OCI-LY1 (cell line): ENCODE measurements around the gene CCND2.

Experiments
- H2AFZ ChIP-seq: fragments of 200-600 bp; sonication (generic), shearing (Covaris generic); 2 replicates; pipeline ENCODE4 v1.6.0; 2014; ENCODE audit warnings: antibody characterized with exemption, mild to moderate bottlenecking, low read length
- H3F3A ChIP-seq: fragments of 200-600 bp; sonication (generic), shearing (Covaris generic); 2 replicates; pipeline ENCODE4 v1.6.0; 2014; ENCODE audit warnings: mild to moderate bottlenecking, antibody characterized with exemption, low read length, moderate library complexity; ENCODE audit not compliant: insufficient read depth
- H3K27ac ChIP-seq: fragments of 200-600 bp; sonication (generic); 2 replicates; pipeline ENCODE4 v1.5.1; 2014; ENCODE audit warnings: low read length, mixed run types, mild to moderate bottlenecking, low read depth; ENCODE audit not compliant: poor library complexity, severe bottlenecking
- H3K27me3 ChIP-seq: fragments of 200-600 bp; sonication (generic); 2 replicates; pipeline ENCODE4 v1.6.0; 2014; ENCODE audit warnings: antibody characterized with exemption, mild to moderate bottlenecking, low read length, moderate library complexity; ENCODE audit not compliant: insufficient read depth
- H3K36me3 ChIP-seq: fragments of 200-600 bp; sonication (generic); 2 replicates; pipeline ENCODE4 v1.6.1; 2014; ENCODE audit warnings: mild to moderate bottlenecking, antibody characterized with exemption, low read length, moderate library complexity, mixed read lengths; ENCODE audit not compliant: insufficient read depth
- H3K4me1 ChIP-seq: fragments of 200-600 bp; sonication (generic); 2 replicates; pipeline ENCODE4 v1.5.1; 2014; ENCODE audit warnings: mild to moderate bottlenecking, low read length, moderate library complexity; ENCODE audit not compliant: insufficient read depth, severe bottlenecking
- H3K4me2 ChIP-seq: fragments of 200-600 bp; sonication (generic), shearing (Covaris generic); 2 replicates; pipeline ENCODE4 v1.6.1; 2014; ENCODE audit warnings: low read length
- H3K4me3 ChIP-seq: fragments of 200-600 bp; sonication (generic); 2 replicates; pipeline ENCODE4 v1.5.1; 2014; ENCODE audit warnings: low read length, low read depth, mild to moderate bottlenecking, mixed read lengths; ENCODE audit not compliant: poor library complexity, severe bottlenecking
- H3K79me2 ChIP-seq: fragments of 200-600 bp; shearing (Covaris generic); 2 replicates; pipeline ENCODE4 v1.6.1; 2016; ENCODE audit warnings: mixed run types, low read length, mixed read lengths; ENCODE audit not compliant: insufficient read depth
- H3K9ac ChIP-seq: fragments of 200-600 bp; sonication (generic), shearing (Covaris generic); 2 replicates; pipeline ENCODE4 v1.6.1; 2014; ENCODE audit warnings: mild to moderate bottlenecking, low read length, mixed read lengths
- H3K9me2 ChIP-seq: fragments of 200-600 bp; sonication (generic), shearing (Covaris generic); 2 replicates; pipeline ENCODE4 v1.6.1; 2014; ENCODE audit warnings: low read depth, mild to moderate bottlenecking, low read length, mixed read lengths
- H3K9me3 ChIP-seq: fragments of 200-600 bp; shearing (Covaris generic); 2 replicates; pipeline ENCODE4 v1.6.1; 2014; ENCODE audit warnings: low read length, mixed read lengths
- H4K20me1 ChIP-seq: fragments of 200-600 bp; sonication (generic), shearing (Covaris generic); 2 replicates; pipeline ENCODE4 v1.6.0; 2016; ENCODE audit warnings: mild to moderate bottlenecking, low read length; ENCODE audit not compliant: insufficient read depth
- EZH2 ChIP-seq: fragments of 200-600 bp; sonication (generic), shearing (Covaris generic); IDR thresholded peaks from 2 replicates; pipeline ENCODE4 v1.8.0; 2017; ENCODE audit warnings: borderline replicate concordance, mixed run types, mild to moderate bottlenecking, antibody characterized with exemption, low read length, moderate library complexity, mixed read lengths
- TF ChIP-seq, protein P1 (sequence below): fragments of 200-600 bp; sonication (generic), shearing (Covaris generic); IDR thresholded peaks from 2 replicates; pipeline ENCODE4 v1.5.1; 2017; ENCODE audit warnings: mild to moderate bottlenecking, antibody characterized with exemption, low read length, moderate library complexity, mixed read lengths

Gene CCND2

DNA sequence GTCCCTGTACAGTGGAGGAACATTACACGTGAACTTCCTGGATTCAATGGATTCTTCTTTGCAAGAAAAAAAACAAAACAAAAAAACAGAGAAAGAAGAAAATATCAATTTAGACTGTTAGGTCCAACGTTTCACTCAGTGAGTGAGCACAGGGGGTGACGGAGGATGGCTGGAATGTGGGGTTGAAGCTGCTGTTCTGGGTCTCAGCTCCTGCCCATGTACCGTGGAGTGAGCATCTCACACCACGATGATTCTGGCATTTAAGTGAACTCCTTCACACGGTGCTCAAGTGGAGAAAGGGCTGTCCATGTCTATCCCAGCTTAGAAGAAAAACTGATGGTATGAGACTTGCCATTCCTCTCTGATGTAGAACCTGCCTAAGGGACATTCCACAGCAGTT is 23.2 kb downstream of the CCND2 start:
- Histone ChIP-seq H3K27me3 (no peaks in the 10 kb centered on the region; the same call in 1 of the 2 replicates), H3K79me2 (no peaks in the 10 kb centered on the region)

DNA sequence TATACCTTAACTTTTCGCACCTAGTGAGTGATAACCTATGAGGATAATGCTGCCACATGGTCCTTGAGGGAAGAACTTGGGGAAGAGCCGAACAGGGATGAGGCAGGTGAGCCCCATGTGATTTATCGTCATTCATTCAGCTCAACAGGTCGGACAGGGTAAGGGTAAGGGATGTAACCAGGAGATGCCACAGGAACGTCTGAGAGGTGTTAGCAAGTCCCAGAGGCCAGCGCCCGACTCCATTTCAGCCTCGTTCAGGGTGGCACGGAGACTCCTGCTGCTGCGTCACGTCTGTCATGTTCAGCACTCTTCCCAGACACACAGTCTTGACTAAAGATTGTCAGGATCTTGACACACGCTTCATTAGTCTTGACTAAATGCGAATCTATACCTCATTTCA is 24.1 kb downstream of the CCND2 start:
- H3K79me2 ChIP-seq = no peaks in the 10 kb centered on the region
- TF ChIP-seq, protein P1, sequence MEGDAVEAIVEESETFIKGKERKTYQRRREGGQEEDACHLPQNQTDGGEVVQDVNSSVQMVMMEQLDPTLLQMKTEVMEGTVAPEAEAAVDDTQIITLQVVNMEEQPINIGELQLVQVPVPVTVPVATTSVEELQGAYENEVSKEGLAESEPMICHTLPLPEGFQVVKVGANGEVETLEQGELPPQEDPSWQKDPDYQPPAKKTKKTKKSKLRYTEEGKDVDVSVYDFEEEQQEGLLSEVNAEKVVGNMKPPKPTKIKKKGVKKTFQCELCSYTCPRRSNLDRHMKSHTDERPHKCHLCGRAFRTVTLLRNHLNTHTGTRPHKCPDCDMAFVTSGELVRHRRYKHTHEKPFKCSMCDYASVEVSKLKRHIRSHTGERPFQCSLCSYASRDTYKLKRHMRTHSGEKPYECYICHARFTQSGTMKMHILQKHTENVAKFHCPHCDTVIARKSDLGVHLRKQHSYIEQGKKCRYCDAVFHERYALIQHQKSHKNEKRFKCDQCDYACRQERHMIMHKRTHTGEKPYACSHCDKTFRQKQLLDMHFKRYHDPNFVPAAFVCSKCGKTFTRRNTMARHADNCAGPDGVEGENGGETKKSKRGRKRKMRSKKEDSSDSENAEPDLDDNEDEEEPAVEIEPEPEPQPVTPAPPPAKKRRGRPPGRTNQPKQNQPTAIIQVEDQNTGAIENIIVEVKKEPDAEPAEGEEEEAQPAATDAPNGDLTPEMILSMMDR = no peak
- no peak for TF ChIP-seq EZH2
- H3K4me1 ChIP-seq = no peaks in the 10 kb centered on the region
- H3K4me2 ChIP-seq = no peak overlapping the region
- H4K20me1 ChIP-seq = no peaks in the 10 kb centered on the region
- H3K9me2 ChIP-seq = no peaks in the 10 kb centered on the region
- H3K36me3 ChIP-seq = no peaks in the 10 kb centered on the region
- no peak overlapping the region for H2AFZ ChIP-seq
- no peaks in the 10 kb centered on the region for H3K9me3 ChIP-seq
- H3K27me3 ChIP-seq = no peaks in the 10 kb centered on the region
- H3F3A ChIP-seq = no peaks in the 10 kb centered on the region
- H3K27ac ChIP-seq = no peak overlapping the region
- no peak overlapping the region for H3K4me3 ChIP-seq
- H3K9ac ChIP-seq = no peak overlapping the region

More for the DNA sequence above, 23.2 kb downstream of the CCND2 start:
- H2AFZ ChIP-seq = no peak overlapping the region
- H3K9ac ChIP-seq = no peak overlapping the region
- H3K4me3 ChIP-seq = no peak overlapping the region
- no peak overlapping the region for H3K27ac ChIP-seq
- H3K4me1 ChIP-seq = no peaks in the 10 kb centered on the region
- no peaks in the 10 kb centered on the region for H4K20me1 ChIP-seq
- H3K9me3 ChIP-seq = no peaks in the 10 kb centered on the region
- no peaks in the 10 kb centered on the region for H3K36me3 ChIP-seq
- H3F3A ChIP-seq = no peaks in the 10 kb centered on the region
- no peaks in the 10 kb centered on the region for H3K9me2 ChIP-seq
- H3K4me2 ChIP-seq = no peak overlapping the region
- no peak for TF ChIP-seq EZH2
- TF ChIP-seq, protein P1 = no peak

DNA sequence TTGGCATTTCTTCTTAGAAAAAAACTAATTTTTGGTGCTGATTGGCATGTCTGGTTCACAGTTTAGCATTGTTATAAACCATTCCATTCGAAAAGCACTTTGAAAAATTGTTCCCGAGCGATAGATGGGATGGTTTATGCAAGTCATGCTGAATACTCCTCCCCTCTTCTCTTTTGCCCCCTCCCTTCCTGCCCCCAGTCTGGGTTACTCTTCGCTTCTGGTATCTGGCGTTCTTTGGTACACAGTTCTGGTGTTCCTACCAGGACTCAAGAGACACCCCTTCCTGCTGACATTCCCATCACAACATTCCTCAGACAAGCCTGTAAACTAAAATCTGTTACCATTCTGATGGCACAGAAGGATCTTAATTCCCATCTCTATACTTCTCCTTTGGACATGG is 27.3 kb downstream of the CCND2 start:
- H4K20me1 ChIP-seq = no peaks in the 10 kb centered on the region
- H3K9ac ChIP-seq = no peak overlapping the region
- no peaks in the 10 kb centered on the region for H3K9me3 ChIP-seq
- no peaks in the 10 kb centered on the region for H3K79me2 ChIP-seq
- H3F3A ChIP-seq = no peaks in the 10 kb centered on the region
- no peak overlapping the region for H3K4me2 ChIP-seq
- TF ChIP-seq, protein P1 = no peak
- no peak for TF ChIP-seq EZH2
- H3K9me2 ChIP-seq = no peaks in the 10 kb centered on the region
- no peak overlapping the region for H2AFZ ChIP-seq
- no peaks in the 10 kb centered on the region for H3K36me3 ChIP-seq
- H3K27me3 ChIP-seq = peaks cover 7% of the 10 kb centered on the region; the same call in 1 of the 2 replicates
- H3K4me1 ChIP-seq = no peaks in the 10 kb centered on the region
- H3K27ac ChIP-seq = no peak overlapping the region
- H3K4me3 ChIP-seq = no peak overlapping the region
